Measurements from ENCODE around the gene SCGB1A1.

GRCh38 chr11:62394825-62395538, 23.9 kb upstream of the SCGB1A1 start:
- no peak for TF ChIP-seq ZNF274 (IDR thresholded peaks at IDR 0.05; ENCODE audit: low read depth, low read length)
- no peak for TF ChIP-seq YY1 (IDR thresholded peaks at IDR 0.05; ENCODE audit: insufficient read depth, insufficient read length)
- TF ChIP-seq SUZ12 (IDR thresholded peaks at IDR 0.05; ENCODE audit: extremely low read depth, insufficient read depth, insufficient read length) = no peak
